Caco-2 (cell line): Measurements from ENCODE around the gene SLCO2A1. TPM values are rescaled to one million over a fixed set of nuclear protein-coding genes. Genes with fewer than 3 reads are reported as not detected.

Source experiments
- BruUV-seq: library from RNA; stranded (reverse); fragments of 400-500 nt; replicated peaks from 2 replicates; lab custom pipeline; 2021; lab: Mats Ljungman, UMichigan
- CTCF ChIA-PET: fragments of 300-600 bp; sonication (Branson Sonifier 250); formaldehyde crosslinking; loops from one replicate; lab custom pipeline; 2022; ENCODE audit warnings: antibody characterized with exemption; lab: Charles Lee
- POLR2A ChIA-PET: fragments of 300-600 bp; sonication (Branson Sonifier 250); formaldehyde crosslinking; loops from one replicate; lab custom pipeline; 2022; ENCODE audit warnings: antibody characterized with exemption; lab: Charles Lee
- DNase-seq, 2 experiments: peaks; one replicate each; pipeline versions ENCODE4 v3.0.0 to v3.0.0-alpha.2; 2020 to 2022
- H3K27me3 ChIP-seq: replicated peaks from 2 replicates; pipeline ENCODE4 v1.6.0; 2011; ENCODE audit warnings: low read length; ENCODE audit not compliant: control insufficient read depth, insufficient read depth
- H3K36me3 ChIP-seq: 2 replicates; pipeline ENCODE4 v1.5.1; 2011; ENCODE audit warnings: low read length; ENCODE audit not compliant: control insufficient read depth, insufficient read depth
- H3K4me1 ChIP-seq: fragments of 250-450 bp; sonication (Bioruptor Pico); 2 replicates; pipeline ENCODE4 v1.5.1; 2020; ENCODE audit warnings: mild to moderate bottlenecking
- H3K4me3 ChIP-seq: 2 replicates; pipeline ENCODE4 v1.5.1; 2011; ENCODE audit warnings: low read depth, mild to moderate bottlenecking, control low read depth, low read length
- H3K9me3 ChIP-seq: fragments of 250-450 bp; sonication (Bioruptor Pico); 2 replicates; pipeline ENCODE4 v1.5.1; 2020; ENCODE audit warnings: mild to moderate bottlenecking, moderate library complexity
- H3K27ac Mint-ChIP-seq: one replicate; pipeline ENCODE4 v1.8.0; 2022; ENCODE audit warnings: mixed read lengths; ENCODE audit not compliant: unreplicated experiment
- H3K27me3 Mint-ChIP-seq: one replicate; pipeline ENCODE4 v1.8.0; 2022; ENCODE audit warnings: mixed read lengths; ENCODE audit not compliant: insufficient read depth, unreplicated experiment
- H3K36me3 Mint-ChIP-seq: one replicate; pipeline ENCODE4 v1.8.0; 2022; ENCODE audit warnings: mild to moderate bottlenecking, mixed read lengths; ENCODE audit not compliant: insufficient read depth, unreplicated experiment
- H3K4me1 Mint-ChIP-seq: one replicate; pipeline ENCODE4 v1.8.0; 2022; ENCODE audit warnings: low read depth, mixed read lengths; ENCODE audit not compliant: unreplicated experiment
- H3K4me3 Mint-ChIP-seq: one replicate; pipeline ENCODE4 v1.8.0; 2022; ENCODE audit warnings: mild to moderate bottlenecking, moderate library complexity, mixed read lengths; ENCODE audit not compliant: unreplicated experiment
- H3K9me3 Mint-ChIP-seq: one replicate; pipeline ENCODE4 v1.8.0; 2022; ENCODE audit warnings: mixed read lengths; ENCODE audit not compliant: unreplicated experiment
- intact Hi-C: fragments of 100-400 bp; cut with micrococcal nuclease; formaldehyde crosslinking; loops from one replicate; pipeline ENCODE4 v1.10.0; 2022; ENCODE audit not compliant: unreplicated experiment
- total RNA-seq: library from RNA; stranded (reverse); gene quantifications from 2 replicates; pipeline ENCODE4 v1.2.3, GENCODE V29; 2022
- TF ChIP-seq, protein P1 (sequence below), 2 experiments: fragments of 200-600 bp in 1 of 2; IDR thresholded peaks; 1 replicate in 1 of 2; 2 replicates in 1 of 2; pipeline versions ENCODE4 v1.5.1 to v1.8.0; 2011 to 2022; ENCODE audit warnings: antibody characterized with exemption in 1 of 2, control low read depth in 1 of 2, inconsistent platforms in 1 of 2, low read depth in 1 of 2, low read length in 1 of 2, mild to moderate bottlenecking in 1 of 2, moderate library complexity in 1 of 2; ENCODE audit not compliant: insufficient read depth in 1 of 2, severe bottlenecking in 1 of 2, unreplicated experiment in 1 of 2

The SLCO2A1 gene
- total RNA-seq, 1 experiment from 2014 or later: 2.5 TPM

DNA sequence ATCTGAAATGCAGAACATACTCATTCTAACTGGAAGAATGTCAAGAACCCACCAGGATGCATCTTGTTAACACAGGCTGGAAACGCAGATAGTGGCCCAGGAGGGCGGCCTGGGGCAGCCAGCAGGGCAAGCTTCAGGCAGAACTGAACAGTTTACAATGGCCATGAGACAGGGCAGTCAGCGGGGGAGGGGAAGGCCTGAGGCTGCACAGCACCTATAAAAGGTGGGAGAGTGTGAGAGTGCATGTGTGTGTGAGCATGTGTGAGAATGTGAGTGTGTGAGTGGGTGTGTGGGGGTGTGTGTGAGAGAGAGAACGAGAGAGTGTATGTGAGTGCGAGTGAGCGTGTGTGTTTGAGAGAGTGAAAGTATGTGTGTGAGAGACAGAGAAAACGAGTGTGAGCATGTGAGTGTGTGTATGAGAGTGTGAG lies 26.8 kb upstream of the SLCO2A1 start:
- POLR2A ChIA-PET: no interaction called here
- intact Hi-C loops: loop anchor here (5.0 kb wide), 1 partner anchor 394 kb away; the partner anchor contains the start of gene TOPBP1
- H3K4me1 ChIP-seq: peaks cover 48% of the 10 kb centered on the region
- H3K27ac Mint-ChIP-seq: peak overlapping the region; percentile 18
- no peaks in the 10 kb centered on the region for H3K36me3 ChIP-seq
- CTCF ChIA-PET: interaction anchor here (0.6 kb wide), 1 partner anchor 450 kb away, joined by 4 read pairs; no protein-coding TSS in a partner anchor
- no peaks in the 10 kb centered on the region for H3K9me3 Mint-ChIP-seq
- no TSS peak for BruUV-seq
- no peaks in the 10 kb centered on the region for H3K9me3 ChIP-seq
- H3K4me3 Mint-ChIP-seq: peak overlapping the region; percentile 26
- H3K4me1 Mint-ChIP-seq: peaks cover 23% of the 10 kb centered on the region
- DNase-seq: peak; percentile 30 to 51
- H3K27me3 Mint-ChIP-seq: no peaks in the 10 kb centered on the region
- no peak overlapping the region for H3K4me3 ChIP-seq
- H3K36me3 Mint-ChIP-seq: no peaks in the 10 kb centered on the region
- TF ChIP-seq, protein P1, sequence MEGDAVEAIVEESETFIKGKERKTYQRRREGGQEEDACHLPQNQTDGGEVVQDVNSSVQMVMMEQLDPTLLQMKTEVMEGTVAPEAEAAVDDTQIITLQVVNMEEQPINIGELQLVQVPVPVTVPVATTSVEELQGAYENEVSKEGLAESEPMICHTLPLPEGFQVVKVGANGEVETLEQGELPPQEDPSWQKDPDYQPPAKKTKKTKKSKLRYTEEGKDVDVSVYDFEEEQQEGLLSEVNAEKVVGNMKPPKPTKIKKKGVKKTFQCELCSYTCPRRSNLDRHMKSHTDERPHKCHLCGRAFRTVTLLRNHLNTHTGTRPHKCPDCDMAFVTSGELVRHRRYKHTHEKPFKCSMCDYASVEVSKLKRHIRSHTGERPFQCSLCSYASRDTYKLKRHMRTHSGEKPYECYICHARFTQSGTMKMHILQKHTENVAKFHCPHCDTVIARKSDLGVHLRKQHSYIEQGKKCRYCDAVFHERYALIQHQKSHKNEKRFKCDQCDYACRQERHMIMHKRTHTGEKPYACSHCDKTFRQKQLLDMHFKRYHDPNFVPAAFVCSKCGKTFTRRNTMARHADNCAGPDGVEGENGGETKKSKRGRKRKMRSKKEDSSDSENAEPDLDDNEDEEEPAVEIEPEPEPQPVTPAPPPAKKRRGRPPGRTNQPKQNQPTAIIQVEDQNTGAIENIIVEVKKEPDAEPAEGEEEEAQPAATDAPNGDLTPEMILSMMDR (IDR thresholded peaks at IDR 0.05; ENCODE audit: insufficient read depth in 1 of 2, low read depth in 1 of 2, low read length in 1 of 2, severe bottlenecking in 1 of 2, unreplicated experiment in 1 of 2): no peak
- H3K27me3 ChIP-seq: no peaks in the 10 kb centered on the region

- no peaks in the 10 kb centered on the region for H3K9me3 Mint-ChIP-seq
These were observed 25.9 kb upstream of the SLCO2A1 start for GRCh38 chr3:134055661-134056060.

GRCh38 chr3:134054881-134055280 lies 25.2 kb upstream of the SLCO2A1 start:
- H3K4me1 Mint-ChIP-seq: peaks cover 17% of the 10 kb centered on the region
- H3K9me3 Mint-ChIP-seq: no peaks in the 10 kb centered on the region
- no peaks in the 10 kb centered on the region for H3K36me3 ChIP-seq
- intact Hi-C loops: loop anchor here (5.0 kb wide), 1 partner anchor 393 kb away; the partner anchor contains the start of gene TOPBP1
- CTCF ChIA-PET: interaction anchor here (0.6 kb wide), 1 partner anchor 322 kb away, joined by 3 read pairs; no protein-coding TSS in a partner anchor
- no peak overlapping the region for H3K27ac Mint-ChIP-seq
- POLR2A ChIA-PET: no interaction called here
- no peaks in the 10 kb centered on the region for H3K36me3 Mint-ChIP-seq
- TF ChIP-seq, protein P1 (IDR thresholded peaks at IDR 0.05; ENCODE audit: insufficient read depth in 1 of 2, low read depth in 1 of 2, low read length in 1 of 2, severe bottlenecking in 1 of 2, unreplicated experiment in 1 of 2): no peak
- no peaks in the 10 kb centered on the region for H3K27me3 ChIP-seq
- no peaks in the 10 kb centered on the region for H3K9me3 ChIP-seq
- H3K4me3 Mint-ChIP-seq: no peak overlapping the region
- H3K27me3 Mint-ChIP-seq: no peaks in the 10 kb centered on the region
- no peak for DNase-seq
- BruUV-seq: no TSS peak
- H3K4me1 ChIP-seq: peaks cover 33% of the 10 kb centered on the region
- no peak overlapping the region for H3K4me3 ChIP-seq

More at GRCh38 chr3:134055661-134056060, 25.9 kb upstream of the SLCO2A1 start:
- Mint-ChIP-seq H3K4me3 (no peak overlapping the region), H3K27me3 (no peaks in the 10 kb centered on the region), H3K36me3 (no peaks in the 10 kb centered on the region), H3K27ac (no peak overlapping the region), H3K4me1 (peaks cover 17% of the 10 kb centered on the region)
- intact Hi-C loops: loop anchor here (5.0 kb wide), 1 partner anchor 393 kb away; the partner anchor contains the start of gene TOPBP1
- no TSS peak for BruUV-seq
- Histone ChIP-seq H3K36me3 (no peaks in the 10 kb centered on the region), H3K4me3 (no peak overlapping the region), H3K9me3 (no peaks in the 10 kb centered on the region), H3K27me3 (no peaks in the 10 kb centered on the region), H3K4me1 (peaks cover 41% of the 10 kb centered on the region)
- TF ChIP-seq, protein P1 (IDR thresholded peaks at IDR 0.05; ENCODE audit: insufficient read depth in 1 of 2, low read depth in 1 of 2, low read length in 1 of 2, severe bottlenecking in 1 of 2, unreplicated experiment in 1 of 2): no peak
- CTCF ChIA-PET: interaction anchor here (0.6 kb wide), 1 partner anchor 449 kb away, joined by 4 read pairs; no protein-coding TSS in a partner anchor
- POLR2A ChIA-PET: no interaction called here
- DNase-seq: no peak
